ENCODE results near the gene MCM8.

The MCM8 gene

GRCh38 chr20:6048391-6048790 lies 97.9 kb downstream of the MCM8 start:
- no peak for TF ChIP-seq CTCF (IDR thresholded peaks at IDR 0.05; ENCODE audit: low read depth, low read length)
- no peak overlapping the region for H3K4me3 ChIP-seq (ENCODE audit: low read depth, low read length)

Data from WI38 (cell line).